ENCODE measurements around the gene SPSB3. TPM values are rescaled to one million over a fixed set of nuclear protein-coding genes. Genes with fewer than 3 reads are reported as not detected.

The SPSB3 gene
- total and polyA plus RNA-seq, 12 donors = 8.3 to 297 (median 107) TPM

GRCh38 chr16:1788708-1789100 lies 6.3 kb upstream of the SPSB3 start:
- peaks cover 0 to 32% of the 10 kb centered on the region in 2 donors for H3K36me3 ChIP-seq (replicated peaks in 1 of 2)
- 58 to 73% (median 67%) methylated on average over 12 to 19 of the region's 19 CpGs for WGBS, 4 donors
- peak in 4 of 7 donors; percentile 19 to 22 (median 20) for DNase-seq

GRCh38 chr16:1788095-1788707 lies 5.8 kb upstream of the SPSB3 start:
- DNase-seq = peak in 2 of 7 donors; percentile 20 to 22
- H3K9me3 ChIP-seq (replicated peaks in 1 of 3) = no peaks in the 10 kb centered on the region
- no peaks in the 10 kb centered on the region for H3K4me1 ChIP-seq (replicated peaks in 1 of 2)
- H3K36me3 ChIP-seq (replicated peaks in 1 of 2) = peaks cover 0 to 32% of the 10 kb centered on the region in 2 donors
- H3K27ac ChIP-seq = no peak overlapping the region
- TF ChIP-seq POLR2A (IDR thresholded peaks at IDR 0.05) (no peak), CTCF (IDR thresholded peaks at IDR 0.05) (no peak)
- H3K4me3 ChIP-seq = no peak overlapping the region
- no peaks in the 10 kb centered on the region for H3K27me3 ChIP-seq
- intact Hi-C loops (cut with DNase I) = no loop called here
- WGBS, 4 donors = 79 to 90% (median 86%) methylated on average over 6 to 38 of the region's 38 CpGs

More at GRCh38 chr16:1788708-1789100, 6.3 kb upstream of the SPSB3 start:
- intact Hi-C loops (cut with DNase I) = no loop called here
- H3K27ac ChIP-seq = no peak overlapping the region
- no peaks in the 10 kb centered on the region for H3K4me1 ChIP-seq (replicated peaks in 1 of 2)
- H3K4me3 ChIP-seq = no peak overlapping the region
- no peaks in the 10 kb centered on the region for H3K9me3 ChIP-seq (replicated peaks in 1 of 3)
- TF ChIP-seq POLR2A (IDR thresholded peaks at IDR 0.05) (no peak), CTCF (IDR thresholded peaks at IDR 0.05) (no peak)
- H3K27me3 ChIP-seq = no peaks in the 10 kb centered on the region

GRCh38 chr16:1787322-1788094 lies 5.1 kb upstream of the SPSB3 start:
- Histone ChIP-seq H3K9me3 (replicated peaks in 1 of 3) (no peaks in the 10 kb centered on the region), H3K27ac (no peak overlapping the region), H3K4me3 (no peak overlapping the region), H3K4me1 (replicated peaks in 1 of 2) (no peaks in the 10 kb centered on the region), H3K27me3 (no peaks in the 10 kb centered on the region), H3K36me3 (replicated peaks in 1 of 2) (peaks cover 0 to 32% of the 10 kb centered on the region in 2 donors)
- 92 to 93% (median 92%) methylated on average over 12 to 44 of the region's 44 CpGs for WGBS, 4 donors
- peak in 3 of 7 donors; percentile 8 to 22 (median 18) for DNase-seq
- intact Hi-C loops (cut with DNase I) = no loop called here
- TF ChIP-seq CTCF (IDR thresholded peaks at IDR 0.05) (no peak), POLR2A (IDR thresholded peaks at IDR 0.05) (no peak)

GRCh38 chr16:1787056-1787321 lies 4.6 kb upstream of the SPSB3 start:
- peaks cover 0 to 32% of the 10 kb centered on the region in 2 donors for H3K36me3 ChIP-seq (replicated peaks in 1 of 2)
- TF ChIP-seq POLR2A (IDR thresholded peaks at IDR 0.05) (no peak), CTCF (IDR thresholded peaks at IDR 0.05) (no peak)
- no peak overlapping the region for H3K4me3 ChIP-seq
- H3K27ac ChIP-seq = no peak overlapping the region
- intact Hi-C loops (cut with DNase I) = no loop called here
- 80 to 91% (median 89%) methylated on average over 2 to 6 of the region's 6 CpGs for WGBS, 4 donors
- no peaks in the 10 kb centered on the region for H3K27me3 ChIP-seq
- no peaks in the 10 kb centered on the region for H3K4me1 ChIP-seq (replicated peaks in 1 of 2)
- DNase-seq = peak in 1 of 7 donors; percentile 15
- no peaks in the 10 kb centered on the region for H3K9me3 ChIP-seq (replicated peaks in 1 of 3)
